Lung (tissue), 12 donors: ENCODE results near the gene CLEC6A. TPM values are rescaled to one million over a fixed set of nuclear protein-coding genes. Genes with fewer than 3 reads are reported as not detected.

Experiments
- ATAC-seq: fragments of 200-7000 bp; cut with Tn5 transposase; one replicate; pipeline ENCODE4 v1.9.1; 2020; ENCODE audit warnings: moderate number of reproducible peaks; ENCODE audit not compliant: insufficient read depth, low FRiP score
- DNase-seq, 3 donors: peaks; one replicate each; pipeline ENCODE4 v3.0.0-alpha.2; 2013 to 2017
- H3K27ac ChIP-seq, 2 donors: one replicate each; pipeline ENCODE4 v1.5.1; 2013; ENCODE audit warnings: mild to moderate bottlenecking in 2 of 2, moderate library complexity in 2 of 2, control low read depth in 1 of 2, inconsistent platforms in 1 of 2, low read depth in 1 of 2, low read length in 1 of 2
- H3K27me3 ChIP-seq, 3 donors: one replicate each; pipeline ENCODE4 v1.5.1; 2013; ENCODE audit warnings: low read length in 2 of 3; ENCODE audit not compliant: control insufficient read depth in 3 of 3, insufficient read depth in 3 of 3
- H3K36me3 ChIP-seq, 4 donors: one replicate each; pipeline ENCODE4 v1.5.1; 2013; ENCODE audit warnings: low read length in 4 of 4, mild to moderate bottlenecking in 1 of 4, moderate library complexity in 1 of 4; ENCODE audit not compliant: control insufficient read depth in 4 of 4, insufficient read depth in 4 of 4
- H3K4me1 ChIP-seq, 5 donors: one replicate each; pipeline ENCODE4 v1.5.1; 2013; ENCODE audit warnings: low read length in 5 of 5, mild to moderate bottlenecking in 2 of 5, moderate library complexity in 1 of 5; ENCODE audit not compliant: control insufficient read depth in 5 of 5, insufficient read depth in 5 of 5
- H3K4me3 ChIP-seq: one replicate; pipeline ENCODE4 v1.5.1; 2013; ENCODE audit warnings: mild to moderate bottlenecking, control low read depth, moderate library complexity
- H3K9ac ChIP-seq, 2 donors: one replicate each; pipeline ENCODE4 v1.5.1; 2013; ENCODE audit warnings: low read length in 2 of 2, control low read depth in 1 of 2; ENCODE audit not compliant: insufficient read depth in 1 of 2
- H3K9me3 ChIP-seq, 4 donors: one replicate each; pipeline ENCODE4 v1.5.1; 2013; ENCODE audit warnings: low read length in 3 of 4, mild to moderate bottlenecking in 1 of 4, moderate library complexity in 1 of 4; ENCODE audit not compliant: control insufficient read depth in 4 of 4, insufficient read depth in 3 of 4
- CTCF ChIP-seq: IDR thresholded peaks from 2 replicates; pipeline ENCODE4 v1.5.1; 2012; ENCODE audit warnings: mild to moderate bottlenecking; ENCODE audit errors: control extremely low read depth, extremely low read depth
- WGBS, 2 donors: extraction: QIAGEN DNeasy Blood & Tissue Kit; methylation state at CpG; one replicate each; pipeline ENCODE4 v1.1.7; 2013; 5-methylcytosine and 5-hydroxymethylcytosine counted together
- polyA plus RNA-seq, 2 donors: library from polyadenylated mRNA; stranded (reverse); fragments of 200-250 nt; gene quantifications; one replicate each; pipeline ENCODE4 v1.2.1, GENCODE V29; 2013
- total RNA-seq, 2 donors: library from RNA; depleted of rRNA in 1 of 2; stranded (reverse); fragments of >200 nt in 1 of 2; gene quantifications; one replicate each; pipeline ENCODE4 v1.2.1, GENCODE V29; 2014 to 2021
- donor health status: control.
- donor health status: control.
- donor health status: Bipolar disorder and iron deficiency.
- donor health status: healthy.
- donor health status: DM: yes; HTN: yes; CAD: no.

CLEC6A gene
- total and polyA plus RNA-seq, 4 donors = 0.20 to 2.0 (median 0.69) TPM

GRCh38 chr12:8461426-8461825 is 5.7 kb downstream of the CLEC6A start:
- H3K27me3 ChIP-seq = no peaks in the 10 kb centered on the region
- ATAC-seq (no peak), DNase-seq (no peak)
- 85 to 92% methylated on average over 2 of the region's 2 CpGs for WGBS, 2 donors
- no peak overlapping the region for H3K4me3 ChIP-seq
- H3K36me3 ChIP-seq = no peaks in the 10 kb centered on the region
- no peaks in the 10 kb centered on the region for H3K9me3 ChIP-seq
- H3K9ac ChIP-seq = no peak overlapping the region
- no peak for TF ChIP-seq CTCF
- no peak overlapping the region for H3K27ac ChIP-seq
- peaks cover 0 to 7% (median 0%) of the 10 kb centered on the region in 5 donors for H3K4me1 ChIP-seq

GRCh38 chr12:8465301-8465996 is 9.7 kb downstream of the CLEC6A start:
- peak in 2 of 3 donors; percentile 2 to 25 for DNase-seq
- Histone ChIP-seq H3K27me3 (no peaks in the 10 kb centered on the region), H3K36me3 (no peaks in the 10 kb centered on the region), H3K9me3 (peaks cover 0 to 3% (median 0%) of the 10 kb centered on the region in 4 donors), H3K4me1 (peaks cover 0 to 7% (median 0%) of the 10 kb centered on the region in 5 donors), H3K4me3 (no peak overlapping the region), H3K9ac (no peak overlapping the region), H3K27ac (no peak overlapping the region)
- ATAC-seq = no peak
- 0 to 1% methylated on average over 2 of the region's 2 CpGs for WGBS, 2 donors
- TF ChIP-seq CTCF = no peak

GRCh38 chr12:8466241-8466640 is 10.5 kb downstream of the CLEC6A start:
- no peak for TF ChIP-seq CTCF
- H3K4me3 ChIP-seq = no peak overlapping the region
- no peak overlapping the region for H3K9ac ChIP-seq
- H3K36me3 ChIP-seq = no peaks in the 10 kb centered on the region
- peaks cover 0 to 7% (median 0%) of the 10 kb centered on the region in 5 donors for H3K4me1 ChIP-seq
- peaks cover 0 to 3% (median 0%) of the 10 kb centered on the region in 4 donors for H3K9me3 ChIP-seq
- ATAC-seq = no peak
- no peak for DNase-seq
- no peaks in the 10 kb centered on the region for H3K27me3 ChIP-seq
- H3K27ac ChIP-seq = no peak overlapping the region

GRCh38 chr12:8471090-8471489 is 15.3 kb downstream of the CLEC6A start:
- no peak for ATAC-seq
- 77 to 97% methylated on average over 1 of the region's 1 CpG for WGBS, 2 donors
- TF ChIP-seq CTCF = no peak
- no peak overlapping the region for H3K9ac ChIP-seq
- H3K9me3 ChIP-seq = peaks cover 0 to 3% (median 0%) of the 10 kb centered on the region in 4 donors
- no peak for DNase-seq
- no peaks in the 10 kb centered on the region for H3K27me3 ChIP-seq
- no peaks in the 10 kb centered on the region for H3K4me1 ChIP-seq
- H3K27ac ChIP-seq = no peak overlapping the region
- no peaks in the 10 kb centered on the region for H3K36me3 ChIP-seq
- no peak overlapping the region for H3K4me3 ChIP-seq
